ENCODE measurements around the gene DESI2. TPM values are rescaled to one million over a fixed set of nuclear protein-coding genes. Genes with fewer than 3 reads are reported as not detected.

The DESI2 gene
- total RNA-seq, 2 donors from 2014 or later, result 25.3 to 30.6 TPM

- Histone ChIP-seq H3K9me3 (no peaks in the 10 kb centered on the region), H3K4me3 (peak overlapping the region; percentile 84), H3K27ac (peak overlapping the region; percentile 88 to 92), H3K4me1 (replicated peaks) (peaks cover 8% of the 10 kb centered on the region), H3K36me3 (no peaks in the 10 kb centered on the region), H3K27me3 (replicated peaks; ENCODE audit: insufficient read depth) (no peaks in the 10 kb centered on the region)
- intact Hi-C loops (cut with DNase I), result loop anchor here (2.0 to 10.0 kb wide), 5 partner anchors 51 to 1399 kb away; partner anchors contain the start of genes CATSPERE, CEP170 and SDCCAG8
- TF ChIP-seq CTCF (IDR thresholded peaks at IDR 0.05) (no peak), POLR2AphosphoS5 (IDR thresholded peaks at IDR 0.05) (no peak), POLR2A (IDR thresholded peaks at IDR 0.05) (no peak)
- DNase-seq (ENCODE audit: low spot score), result no peak
- WGBS, result under 1% methylated on average over 34 of the region's 34 CpGs
These were observed 647 bp downstream of the DESI2 start for GRCh38 chr1:244653439-244654107.

GRCh38 chr1:244654108-244655038, 1.4 kb downstream of the DESI2 start:
- intact Hi-C loops (cut with DNase I), result loop anchor here (5.0 to 10.0 kb wide), 5 partner anchors 52 to 1400 kb away; partner anchors contain the start of genes CATSPERE, CEP170 and SDCCAG8

GRCh38 chr1:244655186-244655585, 2.3 kb downstream of the DESI2 start:
- no peaks in the 10 kb centered on the region for H3K9me3 ChIP-seq
- no peaks in the 10 kb centered on the region for H3K27me3 ChIP-seq (replicated peaks; ENCODE audit: insufficient read depth)
- no peak for DNase-seq (ENCODE audit: low spot score)
- H3K4me1 ChIP-seq (replicated peaks), result peaks cover 8% of the 10 kb centered on the region
- H3K27ac ChIP-seq, result no peak overlapping the region
- no peak overlapping the region for H3K4me3 ChIP-seq
- TF ChIP-seq POLR2A (IDR thresholded peaks at IDR 0.05) (no peak), POLR2AphosphoS5 (IDR thresholded peaks at IDR 0.05) (no peak), CTCF (IDR thresholded peaks at IDR 0.05) (no peak)
- no peaks in the 10 kb centered on the region for H3K36me3 ChIP-seq
- 100% methylated on average over 1 of the region's 1 CpG for WGBS
- intact Hi-C loops (cut with DNase I), result loop anchor here (5.0 to 10.0 kb wide), 2 partner anchors 387 to 1400 kb away; partner anchors contain the start of genes CEP170 and SDCCAG8

More at GRCh38 chr1:244654108-244655038, 1.4 kb downstream of the DESI2 start:
- Histone ChIP-seq H3K4me3 (peak overlapping the region; percentile 84), H3K27ac (peak overlapping the region in 1 of 2 donors; percentile 88), H3K27me3 (replicated peaks; ENCODE audit: insufficient read depth) (no peaks in the 10 kb centered on the region), H3K9me3 (no peaks in the 10 kb centered on the region), H3K36me3 (no peaks in the 10 kb centered on the region), H3K4me1 (replicated peaks) (peaks cover 8% of the 10 kb centered on the region)
- 15% methylated on average over 8 of the region's 8 CpGs for WGBS
- no peak for TF ChIP-seq POLR2AphosphoS5 (IDR thresholded peaks at IDR 0.05)
- DNase-seq (ENCODE audit: low spot score), result no peak

- H3K27me3 ChIP-seq (replicated peaks; ENCODE audit: insufficient read depth), result no peaks in the 10 kb centered on the region
- intact Hi-C loops (cut with DNase I), result loop anchor here (5.0 to 10.0 kb wide), 2 partner anchors 385 to 1403 kb away; partner anchors contain the start of genes CEP170 and SDCCAG8
- no peak for DNase-seq (ENCODE audit: low spot score)
- no peak overlapping the region for H3K4me3 ChIP-seq
- TF ChIP-seq POLR2AphosphoS5 (IDR thresholded peaks at IDR 0.05) (no peak), CTCF (IDR thresholded peaks at IDR 0.05) (no peak), POLR2A (IDR thresholded peaks at IDR 0.05) (no peak)
- H3K9me3 ChIP-seq, result no peaks in the 10 kb centered on the region
- WGBS, result 84% methylated on average over 3 of the region's 3 CpGs
- peaks cover 8% of the 10 kb centered on the region for H3K4me1 ChIP-seq (replicated peaks)
- no peaks in the 10 kb centered on the region for H3K36me3 ChIP-seq
- no peak overlapping the region for H3K27ac ChIP-seq
These were observed 4.5 kb downstream of the DESI2 start for GRCh38 chr1:244657421-244657820.

- H3K4me1 ChIP-seq (replicated peaks), result peaks cover 5% of the 10 kb centered on the region
- no peaks in the 10 kb centered on the region for H3K27me3 ChIP-seq (replicated peaks; ENCODE audit: insufficient read depth)
- DNase-seq (ENCODE audit: low spot score), result no peak
- H3K9me3 ChIP-seq, result no peaks in the 10 kb centered on the region
- TF ChIP-seq CTCF (IDR thresholded peaks at IDR 0.05), result no peak
- H3K4me3 ChIP-seq, result no peak overlapping the region
- H3K36me3 ChIP-seq, result no peaks in the 10 kb centered on the region
- no peak overlapping the region for H3K27ac ChIP-seq
- 56% methylated on average over 3 of the region's 3 CpGs for WGBS
- intact Hi-C loops (cut with DNase I), result loop anchor here (5.0 to 10.0 kb wide), 2 partner anchors 383 to 1405 kb away; partner anchors contain the start of genes CEP170 and SDCCAG8
These were observed 6.8 kb downstream of the DESI2 start for GRCh38 chr1:244659694-244660093.

Data from prostate gland (tissue), 2 donors.